Kidney epithelial cell (primary cell): ENCODE measurements around the gene ADAMTSL1. TPM values are rescaled to one million over a fixed set of nuclear protein-coding genes. Genes with fewer than 3 reads are reported as not detected.

Source experiments
- DNase-seq: peaks from one replicate; pipeline ENCODE4 v3.0.0-alpha.2; 2010; ENCODE audit warnings: low read depth
- H3K27me3 ChIP-seq: 2 replicates; pipeline ENCODE4 v1.6.0; 2011; ENCODE audit warnings: low read length; ENCODE audit not compliant: control insufficient read depth, insufficient read depth
- H3K36me3 ChIP-seq: 2 replicates; pipeline ENCODE4 v1.5.1; 2011; ENCODE audit warnings: low read length; ENCODE audit not compliant: control insufficient read depth, insufficient read depth
- H3K4me3 ChIP-seq: 2 replicates; pipeline ENCODE4 v1.5.1; 2011; ENCODE audit warnings: low read depth, mild to moderate bottlenecking, control low read depth, low read length
- CTCF ChIP-seq: IDR thresholded peaks from 2 replicates; pipeline ENCODE4 v1.5.1; 2011; ENCODE audit warnings: mild to moderate bottlenecking, moderate library complexity, low read length, control low read depth, inconsistent platforms; ENCODE audit not compliant: insufficient read depth, poor library complexity, severe bottlenecking
- total RNA-seq: library from RNA; depleted of rRNA; stranded (reverse); fragments of >200 nt; gene quantifications from 2 replicates; pipeline ENCODE4 v1.2.3, GENCODE V29; 2015

The ADAMTSL1 gene
- total RNA-seq, 1 donor from 2014 or later = 0.08 TPM

DNA sequence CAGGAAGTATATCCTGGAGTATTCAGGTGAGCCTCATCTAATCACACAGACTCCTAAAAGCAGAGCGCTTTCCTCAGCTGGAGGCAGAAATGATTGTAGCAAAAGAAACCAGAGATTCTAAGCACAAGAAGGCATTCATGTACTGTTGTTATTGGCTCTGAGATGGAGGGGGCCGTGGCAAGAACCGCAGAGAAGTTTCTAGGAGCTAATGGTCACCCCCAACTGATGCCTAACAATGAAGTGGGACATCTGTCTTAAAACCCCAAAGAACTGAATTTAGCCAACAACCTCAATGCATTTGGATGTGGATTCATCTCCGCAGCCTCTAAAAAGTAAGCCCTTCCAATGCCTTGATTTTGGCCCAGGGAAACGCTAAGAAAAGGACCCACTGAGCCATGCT lies 76.3 kb downstream of the ADAMTSL1 start:
- no peak for DNase-seq
- no peaks in the 10 kb centered on the region for H3K27me3 ChIP-seq
- no peak overlapping the region for H3K4me3 ChIP-seq
- H3K36me3 ChIP-seq = no peaks in the 10 kb centered on the region
- TF ChIP-seq CTCF = no peak

- Histone ChIP-seq H3K27me3 (no peaks in the 10 kb centered on the region), H3K4me3 (no peak overlapping the region), H3K36me3 (no peaks in the 10 kb centered on the region)
- no peak for DNase-seq
- TF ChIP-seq CTCF = no peak
Observed at GRCh38 chr9:18554244-18554643, 80.3 kb downstream of the ADAMTSL1 start.

DNA sequence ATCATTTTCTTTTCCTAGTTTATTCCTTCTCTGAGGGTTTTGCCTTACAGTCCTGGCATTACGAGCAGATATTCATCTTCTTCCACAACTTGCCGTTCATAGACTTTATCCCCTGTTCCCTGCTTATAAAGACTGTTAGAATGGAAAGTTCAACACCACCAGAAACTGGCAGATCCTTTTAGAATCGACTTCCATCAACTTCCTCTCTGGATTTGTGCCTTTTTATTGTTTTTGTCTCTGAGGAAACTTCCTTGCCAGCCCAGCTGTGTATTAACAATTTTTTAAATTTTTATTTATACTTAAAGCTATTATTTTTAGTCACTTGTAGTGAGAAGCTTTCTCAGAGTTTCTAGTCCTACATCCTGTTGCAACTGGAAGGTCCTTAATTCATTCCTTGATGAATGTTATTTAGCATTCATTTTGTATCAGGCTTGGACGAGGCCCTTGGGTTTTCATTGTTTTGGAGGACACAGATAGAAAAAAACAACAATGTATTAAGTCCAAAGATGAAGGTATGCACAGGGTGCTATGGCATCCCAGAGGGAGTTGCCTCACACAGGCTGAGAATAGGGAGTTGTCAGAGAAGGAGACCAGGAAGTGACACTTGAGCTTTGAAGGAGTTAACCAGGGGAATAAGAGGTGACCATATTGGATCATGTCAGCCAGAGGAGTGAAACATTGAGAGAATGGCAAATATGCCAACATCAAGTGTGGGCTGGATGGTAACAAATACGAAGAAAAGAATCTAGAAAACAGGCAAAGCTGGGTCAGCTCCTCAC lies 81.3 kb downstream of the ADAMTSL1 start:
- Histone ChIP-seq H3K4me3 (no peak overlapping the region), H3K36me3 (no peaks in the 10 kb centered on the region)
- TF ChIP-seq CTCF = no peak

DNA sequence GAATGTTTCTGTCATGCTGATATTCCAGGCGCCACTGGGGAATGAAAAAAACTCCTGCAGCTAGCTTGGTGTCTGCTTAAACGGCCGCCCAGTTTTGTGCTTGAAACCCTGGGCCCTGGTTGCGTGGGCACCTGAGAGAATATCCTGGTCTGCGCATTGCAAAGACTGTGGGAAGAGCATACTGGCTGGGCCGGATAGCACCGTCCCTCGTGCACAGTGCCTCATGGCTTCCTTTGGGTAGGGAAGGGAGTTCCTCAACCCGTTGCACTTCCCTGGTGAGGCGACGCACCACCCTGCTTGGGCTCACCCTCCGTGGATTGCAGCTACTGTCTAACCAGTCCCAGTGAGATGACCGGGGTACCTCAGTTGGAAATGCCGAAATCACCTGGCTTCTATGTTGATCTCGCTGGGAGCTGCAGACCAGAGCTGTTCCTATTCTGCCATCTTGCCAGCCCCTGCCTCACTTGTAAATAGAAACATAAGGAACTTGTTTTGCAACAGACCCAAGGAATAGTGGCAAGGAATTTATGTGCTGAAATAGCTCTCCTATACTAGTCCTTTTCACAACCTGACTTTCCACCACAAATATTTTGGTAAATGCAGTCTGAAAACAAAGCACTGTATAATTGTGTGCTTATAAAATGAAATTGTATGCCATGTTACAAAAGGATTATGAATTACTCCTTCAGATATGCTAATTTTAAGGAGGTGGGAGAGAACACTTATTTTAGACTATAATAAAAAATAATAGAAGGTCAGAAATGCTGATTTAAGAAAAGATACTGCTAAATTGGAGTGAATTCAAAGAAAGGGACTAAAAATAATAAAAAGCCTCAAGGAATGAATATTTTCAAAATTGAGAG lies 90.3 kb downstream of the ADAMTSL1 start:
- Histone ChIP-seq H3K4me3 (no peak overlapping the region), H3K36me3 (no peaks in the 10 kb centered on the region), H3K27me3 (no peaks in the 10 kb centered on the region)
- no peak for DNase-seq
- no peak for TF ChIP-seq CTCF

More for the DNA sequence above, 81.3 kb downstream of the ADAMTSL1 start:
- DNase-seq = no peak
- no peaks in the 10 kb centered on the region for H3K27me3 ChIP-seq

- TF ChIP-seq CTCF = no peak
- H3K4me3 ChIP-seq = no peak overlapping the region
- H3K36me3 ChIP-seq = no peaks in the 10 kb centered on the region
- DNase-seq = peak; percentile 25
- no peaks in the 10 kb centered on the region for H3K27me3 ChIP-seq
Observed at GRCh38 chr9:18566121-18566520, 92.2 kb downstream of the ADAMTSL1 start.

DNA sequence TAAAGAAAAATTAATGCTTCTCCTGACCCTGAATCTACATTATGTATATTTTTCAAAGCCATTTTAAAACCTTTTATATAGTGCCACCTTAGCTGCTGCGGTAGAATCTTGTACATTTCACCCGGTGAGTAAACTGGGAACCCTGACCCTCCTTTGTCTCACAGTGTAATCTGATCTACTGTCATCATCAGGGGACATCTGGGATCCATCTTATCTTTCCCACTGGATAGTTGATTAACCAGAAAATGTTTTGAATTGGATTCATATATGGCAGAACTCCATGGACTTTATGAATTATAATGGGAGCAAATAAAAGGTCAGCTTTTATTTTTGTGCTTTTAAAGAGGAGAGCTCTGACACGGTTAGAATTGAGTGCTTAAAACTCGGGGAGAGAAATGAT lies 95.0 kb downstream of the ADAMTSL1 start:
- H3K4me3 ChIP-seq = no peak overlapping the region
- TF ChIP-seq CTCF = no peak
- no peak for DNase-seq
- H3K27me3 ChIP-seq = no peaks in the 10 kb centered on the region
- no peaks in the 10 kb centered on the region for H3K36me3 ChIP-seq
